Heart left ventricle (tissue), 16 donors: ENCODE measurements around the gene AMFR. TPM values are rescaled to one million over a fixed set of nuclear protein-coding genes. Genes with fewer than 3 reads are reported as not detected.

Source experiments
- ATAC-seq, 4 donors: fragments of 200-7000 bp; cut with Tn5 transposase; one replicate each; pipeline ENCODE4 v1.9.1; 2020 to 2022; ENCODE audit warnings: moderate library complexity in 4 of 4, mild to moderate bottlenecking in 3 of 4, moderate number of reproducible peaks in 1 of 4
- DNase-seq, 5 donors: peaks; one replicate each; pipeline ENCODE4 v3.0.0-alpha.2; 2020
- H3K27ac ChIP-seq, 12 donors: fragments of 200-600 bp; sonication (generic) in 4 of 12; one replicate each; pipeline versions ENCODE4 v1.5.0 to v1.8.0; 2016 to 2022; ENCODE audit warnings: mild to moderate bottlenecking in 2 of 12
- H3K27me3 ChIP-seq, 9 donors: fragments of 200-600 bp; sonication (generic) in 2 of 9; one replicate each; pipeline versions ENCODE4 v1.5.1 to v1.8.0; 2016 to 2022; ENCODE audit warnings: mild to moderate bottlenecking in 3 of 9
- H3K36me3 ChIP-seq, 9 donors: fragments of 200-600 bp; sonication (generic) in 2 of 9; one replicate each; pipeline versions ENCODE4 v1.5.0 to v1.8.0; 2018 to 2022; ENCODE audit warnings: mild to moderate bottlenecking in 2 of 9
- H3K4me1 ChIP-seq, 12 donors: fragments of 200-600 bp; sonication (generic) in 4 of 12; one replicate each; pipeline versions ENCODE4 v1.5.0 to v1.8.0; 2016 to 2022; ENCODE audit warnings: mild to moderate bottlenecking in 3 of 12
- H3K4me3 ChIP-seq, 12 donors: fragments of 200-600 bp; sonication (generic) in 4 of 12; one replicate each; pipeline versions ENCODE4 v1.5.0 to v1.8.0; 2017 to 2022; ENCODE audit warnings: mild to moderate bottlenecking in 9 of 12, moderate library complexity in 4 of 12
- H3K9me3 ChIP-seq, 12 donors: fragments of 200-600 bp; sonication (generic) in 4 of 12; one replicate each; pipeline versions ENCODE4 v1.5.0 to v1.8.0; 2016 to 2022; ENCODE audit warnings: mild to moderate bottlenecking in 1 of 12
- POLR2A ChIP-seq, 2 donors: fragments of 450-650 bp; IDR thresholded peaks; one replicate each; pipeline ENCODE4 v1.6.1; 2017; ENCODE audit warnings: antibody characterized with exemption in 2 of 2, mild to moderate bottlenecking in 2 of 2, moderate library complexity in 2 of 2
- WGBS, 4 donors: extraction: QIAGEN DNeasy Blood & Tissue Kit in 2 of 4; methylation state at CpG; one replicate each; pipeline versions ENCODE4 v1.1.5 to v1.1.7; 2013 to 2018; 5-methylcytosine and 5-hydroxymethylcytosine counted together
- intact Hi-C, 10 donors: fragments of 100-400 bp; cut with DNase I; formaldehyde crosslinking; loops; one replicate each; pipeline versions ENCODE4 v1.11.1 to v1.14.2; 2022
- polyA plus RNA-seq, 2 donors: library from polyadenylated mRNA; stranded (reverse); fragments of 200-250 nt; gene quantifications; one replicate each; pipeline ENCODE4 v1.2.3, GENCODE V29; 2013
- total RNA-seq, 9 donors: library from RNA; depleted of rRNA in 2 of 9; stranded (reverse); fragments of >200 nt in 2 of 9; fragmentation: NEBNext Ultra II Directional in 3 of 9; extraction: Animal tissue kit (Norgen Biotek cat#: 25700) in 3 of 9; gene quantifications; one replicate each; pipeline versions ENCODE4 v1.1.0 to v1.2.4, GENCODE V29; 2016 to 2023
- TF ChIP-seq, protein P1 (sequence below), 12 donors: fragments of 200-600 bp; sonication (generic) in 4 of 12; IDR thresholded peaks; one replicate each; pipeline versions ENCODE4 v1.5.0 to v1.8.0; 2018 to 2022; ENCODE audit warnings: antibody characterized with exemption in 12 of 12, mild to moderate bottlenecking in 5 of 12
- donor health status: ischemic (EF 13 %, LVEDD 7.1; RV severe dilation, severe dysfunction).
- donor health status: healthy with polysubstance abuse.
- donor health status: DM: no; HTN: yes; CAD: no.
- donor health status: DM: no; HTN: no; CAD: no.
- donor health status: ischemic (EF 25% LVEDD 6.9; RV normal size, moderate dysfunction).
- donor health status: ischemic (EF 25% LVEDD 5.7; RV mildly dilated, moderate dysfunction).
- donor health status: healthy.
- donor health status: DM: yes; HTN: yes; CAD: no.
- donor health status: ischemic (EF 35%, LVEDD 5.7; RV mildly dilated, moderate dysfunction).
- donor health status: nonischemic (EF 11% LVEDD 7.7; RV severe dilation, severe dysfunction).
- donor health status: DM: yes; HTN: yes; CAD: no.
- donor health status: PGD.
- donor health status: ischemic (EF 29% LVEDD 5.4; RV normal size, mild dysfunction).
- donor health status: nonischemic (EF 23%, LVEDD 6.1; RV moderate dilation, normal function).

Gene AMFR
- total and polyA plus RNA-seq, 11 donors: 26.4 to 146 (median 84.8) TPM

DNA sequence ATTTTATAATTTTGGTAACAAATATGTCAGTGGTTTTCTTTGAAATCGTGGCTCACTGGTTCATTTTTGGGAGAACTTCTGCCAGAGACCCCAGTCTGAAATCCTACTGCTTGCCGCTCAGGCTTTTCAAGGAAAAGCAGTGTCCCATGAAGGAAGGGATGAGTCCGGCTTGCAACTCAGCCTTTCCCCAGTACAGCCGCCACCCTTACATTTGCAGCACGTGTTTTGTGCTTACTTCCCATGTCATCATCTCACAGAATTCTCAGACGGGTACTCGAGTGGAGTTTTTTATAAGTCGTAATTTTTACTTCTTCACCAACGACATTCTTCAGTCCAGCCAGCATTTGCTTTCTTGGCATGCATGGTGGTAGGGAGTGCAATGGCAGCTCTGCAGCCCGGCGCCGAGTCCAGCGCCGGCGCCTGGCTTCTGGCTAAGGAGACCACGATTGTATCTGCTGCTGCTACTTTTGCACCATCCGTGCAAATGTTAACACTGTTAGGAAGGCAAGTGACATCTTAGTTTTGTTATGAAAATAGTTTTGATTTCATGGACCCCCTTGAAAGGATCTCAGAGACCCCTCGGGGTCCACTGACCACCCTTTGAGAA is 111.0 kb downstream of the AMFR start:
- Histone ChIP-seq H3K4me3 (no peak overlapping the region), H3K27me3 (no peaks in the 10 kb centered on the region), H3K27ac (no peak overlapping the region), H3K36me3 (no peaks in the 10 kb centered on the region), H3K4me1 (peaks cover 0 to 9% (median 4%) of the 10 kb centered on the region in 12 donors), H3K9me3 (no peaks in the 10 kb centered on the region)
- intact Hi-C loops: loop anchor here in 5 of 10 donors (10.0 kb wide), 4 partner anchors 110 to 600 kb away; partner anchors contain the start of gene GNAO1 (in 2 of the 5)
- WGBS, 4 donors: 86 to 88% (median 87%) methylated on average over 18 of the region's 18 CpGs
- no peak for TF ChIP-seq POLR2A (IDR thresholded peaks at IDR 0.05)
- DNase-seq (no peak), ATAC-seq (no peak)

DNA sequence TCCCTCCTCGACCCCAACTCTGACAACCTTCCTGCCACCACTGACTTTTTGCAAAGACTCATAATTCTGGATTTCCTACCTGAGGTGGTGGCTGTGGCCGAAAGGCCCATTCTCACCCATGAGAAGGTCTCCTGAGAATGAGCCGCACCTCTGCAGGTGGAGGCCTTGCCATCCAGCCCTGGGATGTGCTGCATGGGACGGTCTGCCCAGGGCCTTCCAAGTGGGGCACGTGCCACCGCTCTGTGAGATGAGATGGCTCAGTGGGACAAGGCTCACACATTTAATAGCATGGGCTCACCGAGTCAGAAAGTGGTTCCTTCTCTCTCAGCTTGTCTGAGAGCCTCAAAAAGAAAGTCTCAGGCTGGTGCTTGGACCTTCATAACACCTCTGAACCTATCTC is 112.8 kb downstream of the AMFR start:
- Histone ChIP-seq H3K36me3 (no peaks in the 10 kb centered on the region), H3K27me3 (no peaks in the 10 kb centered on the region), H3K4me1 (no peaks in the 10 kb centered on the region), H3K4me3 (no peak overlapping the region), H3K27ac (no peak overlapping the region), H3K9me3 (no peaks in the 10 kb centered on the region)
- TF ChIP-seq, protein P1, sequence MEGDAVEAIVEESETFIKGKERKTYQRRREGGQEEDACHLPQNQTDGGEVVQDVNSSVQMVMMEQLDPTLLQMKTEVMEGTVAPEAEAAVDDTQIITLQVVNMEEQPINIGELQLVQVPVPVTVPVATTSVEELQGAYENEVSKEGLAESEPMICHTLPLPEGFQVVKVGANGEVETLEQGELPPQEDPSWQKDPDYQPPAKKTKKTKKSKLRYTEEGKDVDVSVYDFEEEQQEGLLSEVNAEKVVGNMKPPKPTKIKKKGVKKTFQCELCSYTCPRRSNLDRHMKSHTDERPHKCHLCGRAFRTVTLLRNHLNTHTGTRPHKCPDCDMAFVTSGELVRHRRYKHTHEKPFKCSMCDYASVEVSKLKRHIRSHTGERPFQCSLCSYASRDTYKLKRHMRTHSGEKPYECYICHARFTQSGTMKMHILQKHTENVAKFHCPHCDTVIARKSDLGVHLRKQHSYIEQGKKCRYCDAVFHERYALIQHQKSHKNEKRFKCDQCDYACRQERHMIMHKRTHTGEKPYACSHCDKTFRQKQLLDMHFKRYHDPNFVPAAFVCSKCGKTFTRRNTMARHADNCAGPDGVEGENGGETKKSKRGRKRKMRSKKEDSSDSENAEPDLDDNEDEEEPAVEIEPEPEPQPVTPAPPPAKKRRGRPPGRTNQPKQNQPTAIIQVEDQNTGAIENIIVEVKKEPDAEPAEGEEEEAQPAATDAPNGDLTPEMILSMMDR (IDR thresholded peaks at IDR 0.05): no peak
- no peak for TF ChIP-seq POLR2A (IDR thresholded peaks at IDR 0.05)
- DNase-seq (no peak), ATAC-seq (no peak)
- intact Hi-C loops: loop anchor here in 5 of 10 donors (10.0 kb wide), 4 partner anchors 108 to 598 kb away; partner anchors contain the start of gene GNAO1 (in 2 of the 5)
- WGBS, 4 donors: 92 to 96% (median 93%) methylated on average over 6 to 7 of the region's 7 CpGs

DNA sequence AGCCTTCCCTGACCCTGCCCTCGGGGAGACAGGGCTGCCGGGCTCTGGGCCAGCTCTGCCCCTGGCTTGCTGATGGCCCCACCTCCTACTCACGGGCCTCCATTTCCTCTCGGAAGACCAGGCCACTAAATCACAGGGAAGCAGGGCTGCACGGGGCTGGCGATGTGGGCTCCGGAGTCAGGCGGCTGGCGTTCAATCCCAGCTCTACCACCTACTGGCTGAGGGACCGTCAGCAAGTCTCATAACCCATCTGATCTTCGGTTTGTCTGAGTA is 113.4 kb downstream of the AMFR start:
- intact Hi-C loops: loop anchor here in 5 of 10 donors (10.0 kb wide), 4 partner anchors 107 to 597 kb away; partner anchors contain the start of gene GNAO1 (in 2 of the 5)
- no peak for DNase-seq
- no peak overlapping the region for H3K27ac ChIP-seq
- TF ChIP-seq, protein P1 (IDR thresholded peaks at IDR 0.05): no peak
- no peak for TF ChIP-seq POLR2A (IDR thresholded peaks at IDR 0.05)
- no peaks in the 10 kb centered on the region for H3K4me1 ChIP-seq
- no peaks in the 10 kb centered on the region for H3K27me3 ChIP-seq
- ATAC-seq: no peak
- 63 to 76% (median 71%) methylated on average over 9 to 11 of the region's 11 CpGs for WGBS, 4 donors
- no peak overlapping the region for H3K4me3 ChIP-seq
- H3K36me3 ChIP-seq: no peaks in the 10 kb centered on the region
- no peaks in the 10 kb centered on the region for H3K9me3 ChIP-seq

Other genes with a start within 250 kb of the AMFR start
- gene GNAO1, start 234.1 kb downstream of the AMFR start, total RNA-seq: 10 to 100 TPM in 6 of 9 donors, 1 to 10 TPM in 3; 8.1 to 26.8 (median 13.4) TPM
- 1 to 10 TPM; 1.4 to 9.1 TPM for gene GNAO1, start 234.1 kb downstream of the AMFR start, polyA plus RNA-seq
- 10 to 100 TPM; 35.2 to 74.3 (median 65.9) TPM for gene NUDT21, start 25.8 kb upstream of the AMFR start, total RNA-seq
- 10 to 100 TPM; 10.9 to 53.8 TPM for gene NUDT21, start 25.8 kb upstream of the AMFR start, polyA plus RNA-seq
- gene OGFOD1, start 26.0 kb upstream of the AMFR start, total RNA-seq: 10 to 100 TPM; 20.8 to 39.1 (median 31.9) TPM
- gene OGFOD1, start 26.0 kb upstream of the AMFR start, polyA plus RNA-seq: 10 to 100 TPM; 11.4 to 37.6 TPM
- gene BBS2, start 94.5 kb upstream of the AMFR start, total RNA-seq: 10 to 100 TPM; 31.2 to 76.2 (median 49.4) TPM
- gene BBS2, start 94.5 kb upstream of the AMFR start, polyA plus RNA-seq: 10 to 100 TPM; 12.2 to 24.6 TPM
- not detected for gene MT4, start 139.5 kb upstream of the AMFR start, total RNA-seq
- gene MT4, start 139.5 kb upstream of the AMFR start, polyA plus RNA-seq: not detected
- gene MT3, start 164.0 kb upstream of the AMFR start, total RNA-seq: 1 to 10 TPM in 8 of 9 donors, not detected in 1; 1.3 to 6.9 (median 3.7) TPM
- 10 to 100 TPM in 1 of 2 donors, 1 to 10 TPM in 1; 2.3 to 20.0 TPM for gene MT3, start 164.0 kb upstream of the AMFR start, polyA plus RNA-seq
- gene MT2A, start 183.0 kb upstream of the AMFR start, total RNA-seq: 100 to 1,000 TPM in 6 of 9 donors, 10 to 100 TPM in 3; 44.3 to 318 (median 125) TPM
- gene MT2A, start 183.0 kb upstream of the AMFR start, polyA plus RNA-seq: 100 to 1,000 TPM; 105 to 299 TPM
- 100 to 1,000 TPM in 5 of 9 donors, 10 to 100 TPM in 4; 64.8 to 192 (median 103) TPM for gene MT1E, start 200.2 kb upstream of the AMFR start, total RNA-seq
- gene MT1E, start 200.2 kb upstream of the AMFR start, polyA plus RNA-seq: 100 to 1,000 TPM in 1 of 2 donors, 10 to 100 TPM in 1; 33.3 to 172 TPM
- gene MT1M, start 207.1 kb upstream of the AMFR start, total RNA-seq: 10 to 100 TPM in 1 of 9 donors, 1 to 10 TPM in 6, under 1 TPM in 2; 0.61 to 16.2 (median 2.2) TPM
- 10 to 100 TPM in 1 of 2 donors, 1 to 10 TPM in 1; 7.4 to 11.2 TPM for gene MT1M, start 207.1 kb upstream of the AMFR start, polyA plus RNA-seq
- 10 to 100 TPM in 2 of 9 donors, 1 to 10 TPM in 6, under 1 TPM in 1; 0.92 to 30.1 (median 3.3) TPM for gene MT1A, start 213.1 kb upstream of the AMFR start, total RNA-seq
- gene MT1A, start 213.1 kb upstream of the AMFR start, polyA plus RNA-seq: 10 to 100 TPM in 1 of 2 donors, 1 to 10 TPM in 1; 8.4 to 43.3 TPM
- not detected for gene MT1B, start 226.3 kb upstream of the AMFR start, total RNA-seq
- gene MT1B, start 226.3 kb upstream of the AMFR start, polyA plus RNA-seq: not detected
- gene MT1F, start 232.4 kb upstream of the AMFR start, total RNA-seq: 1 to 10 TPM in 7 of 9 donors, not detected in 2; 1.3 to 8.1 (median 3.3) TPM
- gene MT1F, start 232.4 kb upstream of the AMFR start, polyA plus RNA-seq: 1 to 10 TPM; 1.3 to 1.4 TPM
- 10 to 100 TPM in 1 of 9 donors, 1 to 10 TPM in 2, not detected in 6; 1.4 to 19.1 (median 6.0) TPM for gene MT1G, start 242.5 kb upstream of the AMFR start, total RNA-seq
- 1 to 10 TPM in 1 of 2 donors, not detected in 1; 7.2 TPM for gene MT1G, start 242.5 kb upstream of the AMFR start, polyA plus RNA-seq
- 1 to 10 TPM in 2 of 9 donors, not detected in 7; 2.2 to 3.1 TPM for gene MT1H, start 244.3 kb upstream of the AMFR start, total RNA-seq
- not detected for gene MT1H, start 244.3 kb upstream of the AMFR start, polyA plus RNA-seq